ENCODE results near the gene COIL.

- TF ChIP-seq CTCF (IDR thresholded peaks at IDR 0.05) (no peak), POLR2A (IDR thresholded peaks at IDR 0.05) (no peak)
These were observed 52.8 kb downstream of the COIL start for GRCh38 chr17:56908001-56908542.

All from uterus (tissue), 2 donors.